Skin epidermis (tissue), 12 donors: Measurements from ENCODE around the gene PLXND1.

Experiments used
- H3K27ac ChIP-seq, 21 experiments: fragments of 200-600 bp; sonication (generic) in 11 of 21; one replicate each; pipeline ENCODE4 v1.5.0; 2020; ENCODE audit warnings: mild to moderate bottlenecking in 3 of 21, inconsistent platforms in 2 of 21, moderate library complexity in 2 of 21
- H3K4me3 ChIP-seq, 7 experiments: fragments of 200-600 bp; sonication (generic) in 2 of 7; one replicate each; pipeline ENCODE4 v1.5.0; 2020; ENCODE audit warnings: inconsistent platforms in 2 of 7, mild to moderate bottlenecking in 2 of 7, moderate library complexity in 1 of 7

Gene PLXND1

GRCh38 chr3:129628169-129628522 is 21.7 kb upstream of the PLXND1 start:
- peak overlapping the region in 3 of 7 experiments; percentile 51 to 64 (median 53) for H3K4me3 ChIP-seq
- peak overlapping the region in 13 of 21 experiments; percentile 84 to 97 (median 93) for H3K27ac ChIP-seq

- peak overlapping the region; percentile 43 to 64 (median 49) for H3K4me3 ChIP-seq
- peak overlapping the region; percentile 78 to 97 (median 93) for H3K27ac ChIP-seq
Measured at GRCh38 chr3:129627350-129628168, 21.1 kb upstream of the PLXND1 start.

- peak overlapping the region; percentile 43 to 64 (median 49) for H3K4me3 ChIP-seq
- peak overlapping the region; percentile 78 to 97 (median 93) for H3K27ac ChIP-seq
Measured at GRCh38 chr3:129626744-129627349, 20.4 kb upstream of the PLXND1 start.

GRCh38 chr3:129625072-129625874 is 18.8 kb upstream of the PLXND1 start:
- Histone ChIP-seq H3K27ac (peak overlapping the region in 20 of 21 experiments; percentile 42 to 97 (median 92)), H3K4me3 (no peak overlapping the region)

DNA sequence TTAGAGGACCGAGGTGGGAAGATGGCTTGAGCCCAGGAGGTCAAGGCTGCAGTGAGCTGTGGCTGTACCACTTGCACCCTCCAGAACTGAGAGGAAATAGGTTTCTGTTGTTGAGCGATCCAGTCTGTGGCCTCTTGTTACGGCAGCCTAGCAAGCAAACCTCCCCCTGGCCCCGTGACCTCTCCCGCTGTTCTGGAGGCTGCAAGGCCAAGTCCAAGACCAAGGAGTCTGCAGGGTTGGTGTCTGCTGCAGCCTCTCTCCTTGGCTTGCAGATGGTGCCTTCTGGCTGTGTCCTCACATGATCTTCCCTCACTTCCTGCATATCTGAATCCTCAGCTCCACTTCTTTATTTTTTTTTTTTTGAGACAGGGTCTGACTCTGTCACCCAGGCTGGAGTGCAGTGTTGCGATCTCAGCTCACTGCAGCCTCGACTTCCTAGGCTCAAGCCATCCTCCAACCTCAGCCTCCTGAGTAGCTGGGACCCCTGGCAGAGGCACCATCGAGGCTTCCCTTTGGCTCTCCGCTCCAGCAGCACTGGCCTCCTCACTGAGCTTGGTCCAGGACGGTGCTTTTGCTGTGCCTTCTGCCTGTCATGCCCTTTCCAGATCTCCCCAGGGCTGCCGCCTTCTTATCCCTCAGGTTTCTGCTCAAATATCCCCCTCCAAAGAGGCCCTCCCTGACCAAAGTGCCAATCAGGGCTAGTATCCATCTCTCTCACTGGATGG is 18.0 kb upstream of the PLXND1 start:
- H3K27ac ChIP-seq, result peak overlapping the region in 20 of 21 experiments; percentile 42 to 97 (median 92)
- H3K4me3 ChIP-seq, result no peak overlapping the region

- peak overlapping the region in 19 of 21 experiments; percentile 32 to 97 (median 89) for H3K27ac ChIP-seq
Measured at GRCh38 chr3:129623447-129624118, 17.1 kb upstream of the PLXND1 start.

DNA sequence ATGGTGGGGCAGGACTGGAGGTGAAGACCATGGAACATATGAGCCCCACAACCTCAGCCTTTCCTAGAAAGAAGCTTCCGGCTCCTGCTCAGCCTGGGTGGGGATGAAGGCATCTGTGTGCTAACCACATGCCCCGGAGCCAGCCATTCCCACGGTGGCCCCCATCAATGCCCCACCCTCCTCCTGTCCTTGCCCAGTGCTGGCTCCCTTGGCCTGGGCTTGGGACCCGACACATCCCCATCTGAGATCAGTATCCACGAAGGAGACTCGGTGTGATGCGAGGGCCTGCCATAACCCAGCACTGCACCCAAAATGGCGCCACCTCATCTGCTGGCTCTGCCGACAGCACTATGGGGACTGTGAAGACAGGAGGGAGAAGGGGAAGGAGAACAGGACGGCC is 16.5 kb upstream of the PLXND1 start:
- Histone ChIP-seq H3K4me3 (no peak overlapping the region), H3K27ac (peak overlapping the region in 19 of 21 experiments; percentile 32 to 97 (median 79))

More at GRCh38 chr3:129623447-129624118, 17.1 kb upstream of the PLXND1 start:
- no peak overlapping the region for H3K4me3 ChIP-seq

DNA sequence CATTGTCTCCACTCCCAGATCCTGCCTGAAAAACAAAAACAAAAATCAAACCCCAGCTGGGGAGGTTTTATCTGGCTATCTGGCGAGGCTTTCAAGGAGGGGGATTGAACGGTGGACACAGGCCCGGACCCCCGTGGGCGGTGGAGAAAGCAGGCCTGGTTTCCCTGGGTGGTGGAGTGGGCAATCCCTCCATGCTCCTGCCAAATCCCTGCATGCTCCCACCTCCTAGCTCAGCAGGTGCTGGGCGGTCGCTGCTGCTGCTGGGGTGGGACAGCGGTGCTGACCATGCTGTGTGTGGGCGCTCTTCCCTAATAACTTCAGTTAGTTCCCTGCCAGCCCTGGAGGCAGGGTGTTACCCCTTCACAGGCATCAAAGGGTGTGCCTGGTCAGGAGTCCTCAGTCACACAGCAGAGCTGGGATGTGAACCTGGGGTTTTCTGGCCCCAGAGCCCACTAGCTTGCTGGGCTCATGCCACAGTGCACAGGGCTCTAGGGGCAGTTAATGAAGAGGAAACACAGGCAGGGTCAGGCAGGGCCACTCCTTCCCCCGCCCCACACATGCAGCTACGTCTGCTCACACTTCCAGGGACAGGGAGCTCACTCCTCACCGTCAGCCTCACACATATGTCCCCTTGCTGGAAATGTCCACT is 15.9 kb upstream of the PLXND1 start:
- no peak overlapping the region for H3K4me3 ChIP-seq
- peak overlapping the region in 18 of 21 experiments; percentile 32 to 97 (median 84) for H3K27ac ChIP-seq

GRCh38 chr3:129621626-129622225 is 15.2 kb upstream of the PLXND1 start:
- peak overlapping the region in 8 of 21 experiments; percentile 60 to 97 (median 84) for H3K27ac ChIP-seq
- H3K4me3 ChIP-seq, result no peak overlapping the region

DNA sequence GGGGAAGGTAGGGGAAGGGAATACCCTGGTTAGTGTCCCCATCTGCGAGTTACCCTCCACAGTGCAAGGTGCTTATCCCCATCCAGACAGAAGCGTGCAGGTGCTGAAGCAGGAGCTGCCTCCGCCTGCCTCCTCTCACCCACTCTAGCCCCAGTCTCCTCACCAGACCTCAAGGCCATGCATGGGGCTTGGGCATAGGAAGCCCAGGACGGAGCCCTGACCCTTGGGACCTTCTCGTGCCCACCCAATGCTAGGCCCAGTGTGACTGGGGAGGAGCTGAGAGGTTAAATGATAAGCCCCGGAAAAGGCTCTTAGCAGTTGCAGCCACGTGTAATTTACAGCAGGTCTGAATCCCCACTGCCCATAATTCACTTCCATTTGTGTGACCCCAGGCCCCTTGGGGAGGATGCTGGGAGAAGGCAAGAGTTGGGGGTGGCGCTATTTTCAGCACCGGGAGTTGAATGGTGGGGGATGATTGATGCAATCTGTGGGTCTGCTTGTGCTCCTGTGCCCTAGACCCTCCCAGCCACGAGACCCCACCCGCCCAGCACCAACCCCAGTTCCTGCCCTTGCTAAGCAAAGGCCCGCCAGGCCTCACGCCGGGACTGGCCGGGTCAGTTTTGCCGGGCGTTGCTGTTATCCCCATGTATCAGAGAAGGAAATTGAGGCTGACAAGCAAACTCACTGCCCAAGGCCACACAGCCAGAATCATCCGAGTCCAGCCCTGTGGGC is 14.5 kb upstream of the PLXND1 start:
- H3K4me3 ChIP-seq, result no peak overlapping the region
- H3K27ac ChIP-seq, result peak overlapping the region in 3 of 21 experiments; percentile 5 to 76 (median 19)

DNA sequence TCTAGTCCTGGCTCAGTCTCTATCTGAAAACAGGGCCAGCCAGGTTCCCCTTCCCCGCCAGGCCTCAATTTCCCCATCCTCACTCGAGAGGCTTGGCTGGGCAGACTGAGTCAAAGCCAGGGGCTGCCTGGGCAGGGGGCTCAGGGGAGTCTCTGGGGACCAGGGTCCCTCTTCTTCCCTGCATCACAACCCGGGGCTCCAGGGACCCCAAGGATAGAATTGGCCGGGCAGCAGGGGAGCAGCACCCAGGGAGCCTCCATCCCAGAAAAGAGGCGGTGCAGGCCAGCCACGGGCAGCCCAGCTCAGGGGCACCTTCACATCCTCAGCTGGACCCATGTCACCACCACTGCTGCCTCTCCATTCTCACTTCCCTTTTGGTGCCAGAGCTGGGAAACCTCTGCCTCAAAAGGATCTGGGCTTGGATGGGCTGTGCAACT is 13.3 kb upstream of the PLXND1 start:
- H3K4me3 ChIP-seq, result no peak overlapping the region
- peak overlapping the region in 17 of 21 experiments; percentile 17 to 80 (median 59) for H3K27ac ChIP-seq

DNA sequence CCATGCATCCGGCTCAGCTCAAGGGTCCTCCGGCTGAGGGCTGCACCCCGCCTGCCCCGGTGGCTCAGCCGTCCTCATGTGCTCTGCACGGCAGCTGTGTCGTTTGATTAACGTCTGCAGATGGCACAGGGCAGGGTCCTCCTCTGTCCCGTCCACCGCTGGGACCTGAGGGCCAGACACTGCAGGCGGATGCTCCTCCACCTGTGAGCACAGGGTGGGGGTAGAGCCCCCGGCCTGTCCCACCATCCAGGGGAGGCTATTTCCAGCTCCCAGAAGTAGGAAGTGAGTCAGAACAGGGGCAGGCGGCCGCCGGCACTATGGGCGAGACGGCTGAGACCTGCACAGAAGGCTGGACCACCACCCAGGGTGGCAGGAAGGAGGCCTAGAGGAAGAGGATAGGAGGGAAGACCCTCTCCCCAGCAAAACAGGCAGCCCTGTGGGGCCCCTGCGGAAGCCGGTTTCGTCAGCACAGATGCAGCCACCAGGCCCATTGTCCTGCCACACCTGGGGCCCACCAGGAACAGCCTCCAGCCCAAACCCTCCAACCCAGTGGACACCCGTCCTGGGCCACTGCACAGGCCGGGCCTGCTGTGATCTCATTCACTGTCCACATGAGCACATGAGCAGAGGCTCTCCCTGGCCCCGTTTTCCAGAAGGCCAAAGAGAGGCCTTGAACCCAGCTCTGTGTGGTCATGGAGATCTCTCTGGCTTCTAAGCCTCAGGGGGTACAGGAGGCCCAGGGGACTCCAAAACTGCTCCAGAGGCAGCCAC is 12.6 kb upstream of the PLXND1 start:
- peak overlapping the region in 19 of 21 experiments; percentile 12 to 80 (median 52) for H3K27ac ChIP-seq
- no peak overlapping the region for H3K4me3 ChIP-seq

DNA sequence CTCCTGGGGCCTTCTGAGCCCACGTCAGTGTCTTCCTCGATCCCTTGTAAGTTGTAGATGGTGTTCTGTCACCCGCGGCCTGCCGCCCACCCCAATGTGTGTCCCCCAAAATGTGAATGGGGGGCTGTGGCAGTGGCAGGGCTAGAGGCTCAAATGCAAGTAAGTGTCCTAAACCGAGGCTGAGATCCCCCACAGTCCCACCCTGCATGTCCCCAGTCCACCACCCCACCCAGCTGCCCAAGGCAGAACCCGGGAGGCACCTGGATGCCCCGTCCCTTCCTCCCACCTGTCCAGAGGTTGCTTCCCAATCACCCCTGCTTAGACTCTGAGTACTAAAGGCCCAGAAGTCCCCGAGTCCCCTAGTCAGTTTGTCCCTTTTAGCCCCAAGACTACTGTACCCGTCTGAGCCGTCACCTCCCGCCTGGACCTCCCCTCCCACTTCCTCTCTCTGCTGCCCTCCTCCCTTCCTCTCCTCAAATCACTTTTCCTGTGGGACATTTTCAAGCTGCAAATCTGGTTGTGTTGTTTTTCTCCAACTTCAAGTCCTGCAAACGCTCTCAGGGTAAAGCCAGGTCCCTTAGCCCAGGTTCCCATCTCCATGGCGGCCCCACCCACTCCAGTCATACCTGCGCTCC is 11.8 kb upstream of the PLXND1 start:
- peak overlapping the region in 17 of 21 experiments; percentile 18 to 81 (median 65) for H3K27ac ChIP-seq
- H3K4me3 ChIP-seq, result no peak overlapping the region

DNA sequence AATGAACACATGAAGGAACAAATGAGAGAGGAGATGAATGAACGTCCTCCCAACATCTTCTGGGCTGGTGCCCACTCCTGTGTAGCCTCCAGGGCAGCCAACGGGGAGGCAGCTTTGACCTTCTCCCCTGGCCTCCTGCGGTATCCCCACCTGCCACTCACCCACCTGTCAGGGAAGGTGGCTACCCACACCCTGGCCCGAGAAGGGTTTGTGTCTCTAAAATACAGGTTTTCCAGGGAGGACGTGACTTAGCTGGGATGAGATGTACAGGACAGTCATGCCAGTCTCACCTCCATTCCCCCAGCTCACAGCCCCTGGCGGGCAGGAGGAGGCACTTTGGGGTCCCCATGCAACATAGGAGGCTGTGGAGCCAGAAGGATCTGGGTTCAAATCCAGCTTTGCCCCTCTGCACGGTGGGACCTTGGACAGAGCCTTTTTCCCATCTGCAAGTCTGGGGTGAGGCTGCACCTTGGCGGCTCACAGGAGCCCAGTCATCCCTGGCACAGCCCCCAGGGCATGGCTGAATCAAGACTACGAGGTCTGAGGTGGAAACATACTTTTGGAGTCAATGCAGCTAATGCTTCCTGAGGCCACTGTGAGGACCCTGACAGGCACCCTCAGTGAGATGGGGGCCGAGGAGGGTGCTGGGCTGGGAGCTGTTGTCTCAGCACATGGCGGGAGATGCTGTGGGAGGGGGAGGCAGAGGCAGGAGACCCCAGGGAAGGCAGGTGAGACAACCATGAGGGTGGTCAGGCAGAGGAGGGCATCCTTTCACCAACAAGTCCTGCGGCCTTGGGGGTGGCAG is 11.1 kb upstream of the PLXND1 start:
- Histone ChIP-seq H3K27ac (peak overlapping the region in 18 of 21 experiments; percentile 42 to 85 (median 76)), H3K4me3 (no peak overlapping the region)

GRCh38 chr3:129616713-129617112 is 10.2 kb upstream of the PLXND1 start:
- H3K27ac ChIP-seq, result peak overlapping the region in 20 of 21 experiments; percentile 42 to 85 (median 72)
- H3K4me3 ChIP-seq, result no peak overlapping the region
